Hippocampal formation (tissue), 2 donors: ENCODE data around the gene EXOC3L4.
A peak's percentile ranks its signal among the peaks of the same experiment; 100 is the strongest.
"Not testable (repeated sequence)": the region's sequence is repeated elsewhere in the genome, so short reads cannot be mapped to it uniquely, and the experiment has no call there.

Source experiments
- DNase-seq, 2 donors: peaks; one replicate each; lab custom pipeline; 2025; lab: John Stamatoyannopoulos, UW

The EXOC3L4 gene

DNA sequence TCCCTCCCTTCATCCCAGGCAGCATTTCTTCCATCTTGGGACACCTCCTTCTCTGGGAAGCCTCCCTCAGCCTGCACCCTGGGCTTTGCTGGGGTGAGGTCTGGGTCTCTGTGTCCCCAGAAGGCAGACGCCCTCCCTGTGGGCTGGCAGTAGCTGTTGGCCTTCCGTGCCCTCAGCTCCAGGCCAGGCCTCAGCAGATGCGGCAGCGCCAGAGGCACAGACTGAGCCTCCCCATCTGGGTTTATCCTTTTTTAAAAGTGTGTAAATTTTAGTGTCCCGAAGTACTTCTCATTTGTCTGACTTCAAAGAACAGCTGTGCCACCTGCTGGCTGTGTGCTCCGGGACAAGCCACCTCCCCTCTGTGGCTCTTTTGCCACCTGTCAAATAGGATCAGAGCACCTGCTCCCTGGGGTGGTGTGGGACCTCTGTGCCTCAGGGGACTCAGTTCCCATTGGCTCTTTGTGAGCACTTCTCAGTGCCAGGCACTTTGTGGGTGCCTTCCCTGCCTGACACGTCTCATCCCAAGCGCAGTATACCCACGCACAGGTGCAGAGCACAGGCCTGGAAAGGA, 11.1 kb downstream of the EXOC3L4 start:
- DNase-seq = no peak

DNA sequence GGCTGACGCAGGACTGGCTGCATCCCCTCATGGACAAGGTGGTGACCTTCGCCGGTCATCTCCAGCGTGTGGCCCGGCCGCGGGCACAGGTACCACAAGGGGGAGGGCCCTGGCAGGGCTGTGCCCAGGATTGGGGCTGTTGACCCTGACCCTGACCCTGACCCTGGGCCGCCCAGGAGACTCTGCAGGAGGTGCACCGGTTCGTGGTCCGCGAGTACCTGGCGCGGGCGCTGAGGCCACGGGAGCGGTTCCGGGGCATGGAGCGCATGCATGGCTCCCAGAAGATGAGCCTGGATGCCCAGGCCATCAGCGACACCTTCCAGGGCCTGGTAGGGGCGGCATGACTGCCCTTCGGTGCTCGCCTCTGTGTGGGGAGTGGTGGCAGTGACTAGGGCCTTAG, 12.9 kb downstream of the EXOC3L4 start:
- no peak for DNase-seq

GRCh38 chr14:103107941-103108748, 13.6 kb downstream of the EXOC3L4 start:
- DNase-seq = no peak

DNA sequence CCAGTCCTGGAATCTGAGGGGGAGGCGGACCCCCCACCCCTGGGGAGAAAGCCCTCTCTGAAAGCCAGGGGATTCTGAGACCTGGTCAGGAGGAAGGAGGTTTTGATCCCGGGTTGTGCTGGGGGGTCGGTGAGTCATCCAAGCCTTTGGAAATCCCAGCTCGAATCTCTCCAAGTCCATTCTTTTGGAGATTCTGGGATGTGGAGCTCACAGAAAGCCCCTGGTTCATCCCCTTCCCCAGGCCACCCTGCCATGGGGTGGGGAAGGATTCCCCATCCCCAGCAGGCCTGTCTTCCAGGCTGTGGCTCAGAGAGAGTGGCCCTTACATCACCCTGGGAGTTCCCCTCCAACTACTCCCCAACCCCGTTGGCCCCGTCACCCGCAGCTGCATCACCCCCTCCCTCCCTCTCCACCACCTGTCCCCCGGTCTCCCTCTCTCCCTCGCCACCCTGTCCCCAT, 14.3 kb downstream of the EXOC3L4 start:
- DNase-seq = no peak

DNA sequence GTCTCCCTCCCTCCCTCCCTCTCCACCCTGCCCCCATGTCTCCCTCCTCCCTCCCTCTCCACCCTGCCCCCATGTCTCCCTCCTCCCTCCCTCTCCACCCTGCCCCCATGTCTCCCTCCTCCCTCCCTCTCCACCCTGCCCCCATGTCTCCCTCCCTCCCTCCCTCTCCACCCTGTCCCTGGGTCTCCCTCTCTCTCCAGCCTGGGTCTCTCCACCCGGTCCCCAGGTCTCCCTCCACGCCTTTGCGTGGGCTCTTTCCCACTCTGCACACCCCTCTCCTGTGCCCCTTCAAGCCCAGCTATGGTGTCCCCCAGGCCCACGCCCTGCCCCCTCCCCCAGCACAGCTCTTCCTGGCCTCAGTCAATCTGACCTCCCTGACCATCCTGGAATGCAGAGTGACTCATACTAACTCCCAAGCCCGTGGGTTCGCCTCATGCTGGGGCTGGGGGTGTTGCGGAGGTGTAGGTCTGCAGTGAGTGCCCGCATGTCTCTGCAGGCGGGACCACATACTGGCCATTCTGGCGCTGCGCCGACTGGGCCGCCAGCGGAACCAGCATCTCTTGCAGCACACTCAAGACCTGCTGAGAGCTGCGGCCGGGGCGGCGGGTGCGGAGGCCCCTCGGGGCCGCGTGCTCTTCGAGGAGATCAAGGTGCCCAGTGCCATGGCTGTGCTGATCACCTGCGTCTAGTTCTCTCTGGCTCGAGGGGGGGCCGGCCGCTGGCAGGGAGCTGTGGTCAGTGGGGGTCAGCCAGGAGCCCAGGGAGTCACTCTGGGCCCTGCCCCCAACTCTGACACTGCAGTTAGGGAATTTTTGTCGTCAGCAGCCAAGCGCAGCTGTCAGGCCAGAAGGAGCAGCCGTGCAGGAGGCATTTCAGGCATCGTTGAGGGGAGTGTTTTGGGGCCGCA, 15.3 kb downstream of the EXOC3L4 start:
- DNase-seq = no peak

GRCh38 chr14:103110681-103111231, 16.2 kb downstream of the EXOC3L4 start:
- no peak for DNase-seq

DNA sequence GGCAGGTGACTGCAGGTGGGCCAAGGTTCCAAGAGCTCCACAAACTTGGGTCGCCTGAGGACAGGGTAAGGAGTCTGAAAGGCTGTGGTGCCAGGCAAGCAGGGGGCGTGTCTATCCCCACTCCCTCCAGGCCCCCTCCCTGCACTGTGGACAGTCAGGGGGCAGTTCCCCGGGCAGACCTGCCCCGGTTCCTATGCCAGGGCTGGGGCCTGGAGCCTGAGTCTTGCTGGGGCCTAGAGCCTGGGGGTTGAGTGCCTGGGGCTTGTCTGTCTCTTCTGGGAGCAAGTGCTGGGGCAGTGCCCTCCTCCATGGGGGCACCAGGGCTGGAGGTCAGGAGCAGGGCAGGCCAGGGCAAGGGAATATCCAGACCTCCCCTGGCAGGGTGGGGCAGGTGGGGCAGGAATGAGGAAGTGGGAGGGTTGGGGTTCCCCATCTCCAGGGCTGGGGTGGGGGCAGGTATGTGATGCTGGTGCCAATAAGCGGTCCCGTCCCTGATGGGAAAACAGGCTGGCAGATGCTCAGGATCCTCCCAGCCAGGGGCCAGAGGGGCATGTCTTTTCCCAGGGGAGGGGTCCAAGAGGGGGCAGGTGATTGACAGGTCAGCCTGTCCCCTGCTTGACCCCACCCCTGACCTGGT, 16.8 kb downstream of the EXOC3L4 start:
- no peak for DNase-seq

DNA sequence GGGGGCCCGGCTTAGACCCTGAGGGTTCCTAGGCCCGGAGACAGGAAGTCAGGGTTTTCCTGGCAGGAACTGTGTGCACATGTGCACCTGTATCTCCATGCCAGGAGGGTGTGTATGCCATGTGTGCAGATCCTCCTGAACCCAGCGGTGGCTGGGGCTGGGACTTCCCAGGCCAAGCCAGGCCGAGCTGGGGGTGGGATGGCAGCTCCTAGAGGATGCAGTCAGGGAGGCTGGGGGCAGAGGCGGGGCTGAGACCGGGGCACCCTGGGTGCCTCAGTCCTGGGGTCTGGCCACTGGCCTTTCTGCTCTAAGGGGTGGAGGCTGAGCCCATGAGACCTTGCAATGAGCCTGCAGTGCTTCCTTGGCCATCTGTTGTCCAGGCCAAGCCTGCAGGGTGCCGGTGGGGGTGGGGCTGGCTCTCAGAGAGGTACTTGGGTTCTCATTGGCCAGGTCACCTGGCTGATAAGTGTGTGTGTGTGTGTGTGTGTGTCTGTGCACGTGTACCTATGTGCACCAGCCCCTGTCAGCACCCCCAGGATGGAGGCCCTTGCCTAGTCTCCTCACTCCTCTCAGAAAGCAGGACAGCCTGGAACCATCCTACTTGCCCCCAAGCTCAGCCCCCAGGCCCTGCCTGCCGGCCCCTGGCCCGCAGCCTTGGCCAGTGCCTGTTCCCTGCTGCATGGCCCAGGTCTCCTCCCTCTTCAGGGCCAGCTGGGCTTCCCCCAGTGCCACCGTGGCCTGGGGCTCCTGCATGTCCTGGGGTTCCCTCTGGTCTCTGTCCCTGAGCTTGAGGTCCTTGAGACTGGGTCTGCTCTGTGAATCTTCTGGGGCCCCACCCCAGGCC, 18.1 kb downstream of the EXOC3L4 start:
- DNase-seq = no peak

DNA sequence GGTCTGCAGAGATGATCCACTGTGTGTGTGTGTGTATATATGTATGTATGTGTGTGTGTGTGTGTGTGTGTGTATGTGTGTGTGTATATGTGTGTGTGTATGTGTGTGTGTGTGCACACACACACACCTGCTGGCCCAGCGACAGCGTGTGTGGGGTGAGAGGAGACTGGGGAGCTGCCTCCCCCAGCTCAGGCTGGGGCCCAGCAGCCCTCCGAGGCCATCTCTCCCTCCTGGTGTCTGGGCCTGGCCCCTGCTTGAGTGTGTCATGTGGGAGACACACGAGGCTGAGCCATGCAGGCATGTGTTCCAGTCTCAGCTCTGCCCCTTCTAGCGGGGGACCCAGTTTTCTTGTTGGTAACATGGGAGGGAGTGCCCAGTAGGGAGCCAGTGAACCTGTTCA, 18.8 kb downstream of the EXOC3L4 start:
- no peak for DNase-seq

DNA sequence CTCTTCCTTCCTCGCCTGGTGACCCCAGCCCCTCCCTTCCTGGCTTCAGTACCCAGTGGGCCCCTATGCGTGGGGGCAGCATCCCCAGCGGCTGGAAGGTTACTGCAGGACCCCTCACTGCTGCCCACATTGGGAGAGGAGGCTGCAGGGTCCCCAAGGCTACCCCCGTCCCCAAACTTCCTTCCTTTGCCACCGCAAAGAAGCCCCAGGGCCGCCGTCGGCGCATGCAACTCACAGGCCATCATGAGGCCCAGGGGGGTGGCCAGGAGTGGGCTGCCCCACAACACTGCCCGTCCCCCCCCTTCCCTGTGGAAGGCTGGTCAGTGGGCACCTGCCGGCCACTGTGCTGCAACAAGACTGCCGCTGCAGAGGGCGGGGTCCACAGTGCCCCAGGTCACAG, 19.2 kb downstream of the EXOC3L4 start:
- no peak for DNase-seq

DNA sequence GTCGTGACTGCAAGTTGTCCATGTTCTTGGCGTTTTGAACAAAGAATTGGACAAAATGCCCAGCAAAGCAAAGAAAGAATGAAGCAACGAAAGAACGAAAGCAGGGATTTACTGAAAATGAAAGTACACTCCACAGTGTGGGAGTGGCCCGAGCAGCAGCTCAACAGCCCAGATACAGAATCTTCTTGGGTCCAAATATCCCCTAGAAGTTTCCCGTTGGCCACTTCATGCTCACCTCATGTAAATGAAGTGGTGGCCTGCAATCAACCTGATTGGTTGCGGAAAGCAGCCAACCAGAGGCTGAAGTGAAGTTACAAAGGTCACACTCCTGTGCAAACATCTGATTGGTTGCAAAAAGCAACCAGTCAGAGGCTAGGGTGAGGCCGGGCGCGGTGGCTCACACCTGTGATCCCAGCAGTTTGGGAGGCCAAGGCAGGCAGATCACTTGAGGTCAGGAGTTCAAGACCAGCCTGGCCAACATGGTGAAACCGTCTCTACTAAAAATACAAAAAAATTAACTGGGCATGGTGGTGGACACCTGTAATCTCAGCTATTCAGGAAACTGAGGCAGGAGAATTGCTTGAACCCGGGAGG, 20.7 kb downstream of the EXOC3L4 start:
- not testable (repeated sequence) for DNase-seq

- DNase-seq = no peak
Observed at GRCh38 chr14:103115845-103116572, 21.5 kb downstream of the EXOC3L4 start.

DNA sequence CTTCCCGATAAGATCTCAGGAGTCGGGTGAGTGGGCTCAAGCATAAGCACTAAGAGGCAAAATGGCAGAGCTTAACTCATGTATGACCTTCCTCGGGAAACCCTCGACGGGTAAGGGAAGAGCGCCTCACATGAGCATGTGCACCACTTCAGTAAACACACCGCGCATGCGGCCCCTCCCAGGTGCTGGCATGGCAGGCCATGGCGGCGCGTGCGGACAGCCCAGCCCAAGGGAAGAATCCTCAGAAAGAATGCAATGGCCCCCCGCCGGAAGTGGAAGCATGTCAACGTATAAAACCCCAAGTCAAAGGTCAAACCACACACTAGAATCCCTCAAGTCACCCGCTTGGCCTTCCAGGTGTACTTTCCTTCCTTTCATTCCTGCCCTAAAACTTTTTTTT, 22.1 kb downstream of the EXOC3L4 start:
- DNase-seq = no peak

DNA sequence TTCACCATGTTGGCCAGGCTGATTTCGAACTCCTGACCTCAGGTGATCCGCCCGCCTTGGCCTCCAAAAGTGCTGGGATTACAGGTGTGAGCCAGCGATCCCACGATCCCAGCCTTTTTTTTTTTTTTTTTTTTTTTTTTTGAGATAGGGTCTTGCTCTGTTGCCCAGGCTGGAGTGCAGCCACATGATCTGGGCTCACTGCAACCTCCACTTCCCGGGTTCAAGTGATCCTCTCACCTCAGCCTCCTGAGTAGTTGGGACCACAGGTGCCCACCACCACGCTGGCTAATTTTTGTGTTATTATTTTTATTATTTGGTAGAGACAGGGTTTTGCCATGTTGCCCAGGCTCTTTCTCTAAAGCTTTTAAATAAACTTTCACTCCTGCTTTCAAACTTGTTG, 23.0 kb downstream of the EXOC3L4 start:
- DNase-seq = not testable (repeated sequence)

DNA sequence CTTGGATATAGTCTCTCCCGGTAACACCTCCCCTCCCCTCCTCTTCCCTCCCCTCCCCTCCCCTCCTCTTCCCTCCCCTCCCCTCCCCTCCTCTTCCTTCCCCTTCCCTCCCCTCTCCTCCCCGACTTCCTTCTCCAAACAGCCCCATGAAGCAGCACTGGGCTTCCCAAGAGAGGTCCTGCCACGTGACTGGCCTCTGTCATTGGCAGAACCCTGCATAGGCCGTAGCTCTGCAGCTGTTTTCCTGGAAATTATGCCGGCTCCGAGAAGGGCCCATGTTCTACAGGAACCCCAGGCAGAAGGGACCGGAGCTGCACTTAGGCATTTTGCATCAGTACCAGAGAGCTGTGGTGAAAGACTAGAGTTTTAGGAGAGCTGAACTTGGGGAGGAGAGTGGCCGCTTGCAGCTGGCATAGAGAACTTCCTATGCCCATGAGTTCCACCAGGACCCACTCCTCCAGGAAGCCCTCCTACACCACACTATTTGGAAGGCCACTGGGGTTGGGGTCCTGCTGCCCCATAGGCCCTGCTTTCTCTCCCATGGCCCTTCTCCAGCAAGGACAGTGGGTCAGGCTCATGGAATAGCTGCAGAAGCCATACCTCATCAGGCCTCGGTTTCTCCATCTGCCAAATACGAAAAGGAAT, 23.6 kb downstream of the EXOC3L4 start:
- DNase-seq = peak in 1 of 2 donors; percentile 27

DNA sequence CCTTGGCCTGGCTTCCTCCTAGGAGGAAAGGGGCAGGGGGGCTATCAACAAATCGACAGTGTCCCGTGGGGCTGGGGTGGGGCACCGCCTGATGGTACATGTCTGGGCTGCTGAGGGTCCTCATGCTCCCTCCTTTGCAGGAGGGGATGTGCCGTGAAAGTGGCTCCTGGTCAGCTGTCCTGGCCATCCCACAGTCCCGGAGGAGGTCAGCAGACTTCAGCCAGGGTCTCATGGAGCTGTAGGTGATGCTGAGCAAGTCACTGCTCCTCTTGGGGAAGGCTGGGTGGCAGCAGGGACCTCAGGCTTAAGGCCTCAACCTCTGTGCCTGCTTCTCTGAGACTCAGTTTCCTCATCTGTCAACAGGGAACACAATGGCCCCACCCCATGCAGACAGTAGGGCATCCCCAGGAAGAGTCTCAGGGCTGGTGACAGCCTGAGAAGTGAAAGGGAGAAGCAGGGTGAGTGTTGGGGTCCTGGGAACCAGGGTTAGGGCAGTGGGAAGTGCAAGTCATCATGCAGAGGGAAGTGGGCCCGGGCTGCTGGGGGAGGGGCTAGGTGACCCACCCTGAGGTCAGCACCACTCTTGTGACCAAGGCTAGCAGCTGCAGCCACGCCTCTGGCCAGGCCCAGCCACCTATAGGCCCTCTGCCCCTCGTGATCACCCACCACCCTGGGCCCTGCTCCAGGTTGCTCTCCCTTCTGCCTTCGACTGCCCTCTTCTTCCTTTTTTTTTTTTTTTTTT, 24.3 kb downstream of the EXOC3L4 start:
- no peak for DNase-seq

- not testable (repeated sequence) for DNase-seq
Observed at GRCh38 chr14:103119527-103119926, 25.0 kb downstream of the EXOC3L4 start.

DNA sequence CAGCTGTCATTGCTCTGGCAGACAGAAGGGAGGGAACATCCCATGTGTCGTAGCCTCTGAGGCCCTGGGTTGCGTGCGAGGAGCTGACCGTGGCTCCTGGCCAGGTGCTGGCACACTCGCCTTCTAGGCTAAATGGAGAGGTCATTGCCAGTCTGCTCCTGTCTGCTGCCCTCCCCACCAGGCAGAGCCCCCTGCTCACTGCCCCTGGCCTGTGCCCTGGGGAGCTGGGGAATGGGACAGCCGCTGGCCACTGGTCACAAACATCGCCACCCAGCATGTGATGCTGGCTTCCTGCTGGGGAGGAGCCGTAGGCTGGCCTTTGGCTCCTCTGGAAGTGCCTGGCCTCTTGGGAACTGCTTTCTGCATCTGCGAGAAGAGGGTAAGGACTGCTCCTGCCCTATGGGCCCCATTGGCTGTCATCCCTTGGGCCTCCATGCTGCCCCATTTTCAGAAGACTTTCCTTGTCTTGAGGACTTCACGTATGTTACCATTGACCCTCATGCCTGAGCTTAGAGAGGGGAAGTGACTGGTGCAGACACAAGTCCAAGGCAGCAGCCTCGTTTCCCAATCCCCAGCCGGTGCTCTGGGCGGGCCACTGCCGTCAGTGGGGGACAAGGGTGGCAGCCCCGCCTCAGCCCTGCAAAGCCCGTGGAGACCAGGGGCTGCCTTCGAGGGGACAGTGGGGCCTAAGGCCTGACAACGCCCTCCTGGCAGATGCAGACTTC, 26.8 kb downstream of the EXOC3L4 start:
- DNase-seq = peak in 1 of 2 donors; percentile 33
